Measurements from ENCODE around the gene FCHSD1. TPM values are rescaled to one million over a fixed set of nuclear protein-coding genes. Genes with fewer than 3 reads are reported as not detected.

The FCHSD1 gene
- total and polyA plus RNA-seq, 12 donors: 1.2 to 6.8 (median 2.8) TPM

- intact Hi-C loops (cut with DNase I): loop anchor here in 5 of 10 donors (5.0 to 10.0 kb wide), 3 partner anchors 268 to 450 kb away; no protein-coding TSS in a partner anchor
- no peaks in the 10 kb centered on the region for H3K36me3 ChIP-seq
- TF ChIP-seq, protein P1, sequence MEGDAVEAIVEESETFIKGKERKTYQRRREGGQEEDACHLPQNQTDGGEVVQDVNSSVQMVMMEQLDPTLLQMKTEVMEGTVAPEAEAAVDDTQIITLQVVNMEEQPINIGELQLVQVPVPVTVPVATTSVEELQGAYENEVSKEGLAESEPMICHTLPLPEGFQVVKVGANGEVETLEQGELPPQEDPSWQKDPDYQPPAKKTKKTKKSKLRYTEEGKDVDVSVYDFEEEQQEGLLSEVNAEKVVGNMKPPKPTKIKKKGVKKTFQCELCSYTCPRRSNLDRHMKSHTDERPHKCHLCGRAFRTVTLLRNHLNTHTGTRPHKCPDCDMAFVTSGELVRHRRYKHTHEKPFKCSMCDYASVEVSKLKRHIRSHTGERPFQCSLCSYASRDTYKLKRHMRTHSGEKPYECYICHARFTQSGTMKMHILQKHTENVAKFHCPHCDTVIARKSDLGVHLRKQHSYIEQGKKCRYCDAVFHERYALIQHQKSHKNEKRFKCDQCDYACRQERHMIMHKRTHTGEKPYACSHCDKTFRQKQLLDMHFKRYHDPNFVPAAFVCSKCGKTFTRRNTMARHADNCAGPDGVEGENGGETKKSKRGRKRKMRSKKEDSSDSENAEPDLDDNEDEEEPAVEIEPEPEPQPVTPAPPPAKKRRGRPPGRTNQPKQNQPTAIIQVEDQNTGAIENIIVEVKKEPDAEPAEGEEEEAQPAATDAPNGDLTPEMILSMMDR (IDR thresholded peaks at IDR 0.05): no peak
- H3K27ac ChIP-seq: no peak overlapping the region
- no peaks in the 10 kb centered on the region for H3K9me3 ChIP-seq
- H3K4me1 ChIP-seq: peaks cover 0 to 30% (median 20%) of the 10 kb centered on the region in 9 donors
- no peak overlapping the region for H3K4me3 ChIP-seq
- DNase-seq: no peak
- WGBS, 2 donors: 89 to 91% methylated on average over 5 of the region's 5 CpGs
- peaks cover 0 to 15% (median 7%) of the 10 kb centered on the region in 7 donors for H3K27me3 ChIP-seq
- no peak for ATAC-seq
Observed at GRCh38 chr5:141694479-141694878, 43.3 kb upstream of the FCHSD1 start.

- Histone ChIP-seq H3K27me3 (peaks cover 0 to 6% (median 1%) of the 10 kb centered on the region in 7 donors), H3K27ac (no peak overlapping the region), H3K4me1 (peaks cover 0 to 30% (median 20%) of the 10 kb centered on the region in 9 donors), H3K9me3 (no peaks in the 10 kb centered on the region), H3K36me3 (no peaks in the 10 kb centered on the region), H3K4me3 (no peak overlapping the region)
- TF ChIP-seq, protein P1 (IDR thresholded peaks at IDR 0.05): no peak
- no peak for DNase-seq
- peak in 1 of 8 donors; percentile 5 for ATAC-seq
- intact Hi-C loops (cut with DNase I): loop anchor here in 8 of 10 donors (1.0 to 10.0 kb wide), 7 partner anchors 186 to 452 kb away; partner anchors contain the start of gene PCDH1 (in 1 of the 8)
- WGBS, 2 donors: 75 to 76% methylated on average over 25 of the region's 25 CpGs
Observed at GRCh38 chr5:141692919-141693725, 41.9 kb upstream of the FCHSD1 start.

DNA sequence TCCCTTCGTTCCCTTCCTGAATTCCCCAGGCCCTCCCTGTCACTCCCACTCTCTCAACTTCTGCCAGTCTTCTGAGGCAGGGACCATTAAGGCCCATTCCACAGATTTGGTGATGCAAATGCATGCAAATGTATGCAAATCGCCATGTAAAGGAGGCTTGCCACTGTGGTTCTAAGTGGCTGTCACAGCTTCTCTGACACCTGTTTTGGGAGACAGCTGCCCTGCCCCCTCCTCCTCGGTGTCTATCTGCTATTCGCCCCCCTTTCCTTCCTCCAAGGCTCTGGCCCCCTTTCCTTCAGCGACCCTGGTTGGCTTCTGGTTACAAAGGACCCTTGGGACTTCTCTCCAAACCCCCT, 41.3 kb upstream of the FCHSD1 start:
- TF ChIP-seq, protein P1 (IDR thresholded peaks at IDR 0.05): no peak
- intact Hi-C loops (cut with DNase I): loop anchor here in 8 of 10 donors (1.0 to 10.0 kb wide), 7 partner anchors 186 to 452 kb away; partner anchors contain the start of gene PCDH1 (in 1 of the 8)
- 22 to 26% methylated on average over 5 of the region's 5 CpGs for WGBS, 2 donors

GRCh38 chr5:141691867-141692532, 40.8 kb upstream of the FCHSD1 start:
- DNase-seq: peak; percentile 85 to 90
- H3K27ac ChIP-seq: peak overlapping the region in 1 of 10 donors; percentile 28
- no peaks in the 10 kb centered on the region for H3K9me3 ChIP-seq
- H3K36me3 ChIP-seq: no peaks in the 10 kb centered on the region
- no peaks in the 10 kb centered on the region for H3K27me3 ChIP-seq
- 3 to 5% methylated on average over 30 of the region's 30 CpGs for WGBS, 2 donors
- H3K4me3 ChIP-seq: peak overlapping the region in 8 of 10 donors; percentile 18 to 48 (median 40)
- TF ChIP-seq, protein P1 (IDR thresholded peaks at IDR 0.05): peak; percentile 99 to 100 (median 99)
- H3K4me1 ChIP-seq: peaks cover 0 to 39% (median 20%) of the 10 kb centered on the region in 9 donors
- peak; percentile 83 to 96 (median 90) for ATAC-seq
- intact Hi-C loops (cut with DNase I): loop anchor here (1.0 to 10.0 kb wide), 7 partner anchors 187 to 453 kb away; partner anchors contain the start of gene PCDH1 (in 1 of the 10)

More for the DNA sequence above, 41.3 kb upstream of the FCHSD1 start:
- Histone ChIP-seq H3K27ac (peak overlapping the region in 1 of 10 donors; percentile 28), H3K4me3 (peak overlapping the region in 8 of 10 donors; percentile 18 to 48 (median 40)), H3K4me1 (peaks cover 0 to 34% (median 20%) of the 10 kb centered on the region in 9 donors), H3K27me3 (no peaks in the 10 kb centered on the region), H3K36me3 (no peaks in the 10 kb centered on the region), H3K9me3 (no peaks in the 10 kb centered on the region)
- DNase-seq (no peak), ATAC-seq (no peak)

All from heart right ventricle (tissue), 16 donors.